ENCODE measurements around the gene AP4M1. TPM values are rescaled to one million over a fixed set of nuclear protein-coding genes. Genes with fewer than 3 reads are reported as not detected.

The AP4M1 gene
- total and polyA plus RNA-seq, 4 donors = 3.3 to 5.5 (median 4.8) TPM

DNA sequence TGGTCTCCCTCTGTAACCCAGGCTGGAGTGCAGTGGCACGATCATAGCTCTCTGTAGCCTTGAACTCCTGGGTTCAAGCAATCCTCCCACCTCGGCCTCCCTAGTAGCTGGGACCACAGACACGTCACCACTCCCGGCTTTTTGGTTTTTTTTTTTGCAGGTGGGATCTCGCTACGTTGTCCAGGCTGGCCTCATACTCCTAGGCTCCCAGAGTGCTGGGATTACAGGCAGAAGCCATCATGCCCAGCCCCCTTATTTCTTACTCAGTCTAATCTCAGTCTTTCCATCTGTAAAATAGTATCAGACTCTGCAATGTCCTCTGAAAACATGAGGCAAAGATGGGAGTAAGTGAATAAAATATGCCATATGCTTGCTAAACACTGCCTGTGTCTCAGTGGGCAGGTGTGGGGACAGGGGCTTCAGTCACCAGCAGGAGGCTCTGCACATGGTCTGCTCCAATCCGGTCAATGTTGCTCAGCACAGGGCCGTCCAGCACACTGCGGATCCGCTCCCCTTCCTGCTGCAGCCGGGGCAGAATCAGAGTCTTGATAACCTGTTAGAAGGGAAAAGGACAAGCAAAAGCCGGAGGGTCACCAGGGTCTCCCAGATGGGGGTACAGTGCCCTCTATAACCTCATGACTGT lies 8.2 kb downstream of the AP4M1 start:
- whole genome bisulfite sequencing = 87% methylated on average over 12 of the region's 12 CpGs
- no peaks in the 10 kb centered on the region for H3K9me3 ChIP-seq (ENCODE audit: control insufficient read depth in 4 of 4, low read length in 3 of 4)
- no peak for TF ChIP-seq GABPA (IDR thresholded peaks at IDR 0.05 in 1 of 2, conservative IDR thresholded peaks at IDR 0.05 in 1 of 2)
- TF ChIP-seq, protein P1, sequence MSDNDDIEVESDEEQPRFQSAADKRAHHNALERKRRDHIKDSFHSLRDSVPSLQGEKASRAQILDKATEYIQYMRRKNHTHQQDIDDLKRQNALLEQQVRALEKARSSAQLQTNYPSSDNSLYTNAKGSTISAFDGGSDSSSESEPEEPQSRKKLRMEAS (IDR thresholded peaks at IDR 0.05) = no peak
- TF ChIP-seq HNF4G (IDR thresholded peaks at IDR 0.05) = no peak
- TF ChIP-seq, protein P2, sequence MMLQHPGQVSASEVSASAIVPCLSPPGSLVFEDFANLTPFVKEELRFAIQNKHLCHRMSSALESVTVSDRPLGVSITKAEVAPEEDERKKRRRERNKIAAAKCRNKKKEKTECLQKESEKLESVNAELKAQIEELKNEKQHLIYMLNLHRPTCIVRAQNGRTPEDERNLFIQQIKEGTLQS (IDR thresholded peaks at IDR 0.05) = no peak
- no peak for TF ChIP-seq JUND (IDR thresholded peaks at IDR 0.05)
- no peak for TF ChIP-seq EGR1 (IDR thresholded peaks at IDR 0.05; ENCODE audit: low read depth in 2 of 2)
- no peak for TF ChIP-seq RXRA (IDR thresholded peaks at IDR 0.05)
- TF ChIP-seq YY1 (IDR thresholded peaks at IDR 0.05) = no peak
- TF ChIP-seq HNF4A (conservative IDR thresholded peaks at IDR 0.05) = no peak
- TF ChIP-seq SP1 (IDR thresholded peaks at IDR 0.05) = no peak
- TF ChIP-seq FOXA2 (IDR thresholded peaks at IDR 0.05) = no peak
- TF ChIP-seq, protein P3, sequence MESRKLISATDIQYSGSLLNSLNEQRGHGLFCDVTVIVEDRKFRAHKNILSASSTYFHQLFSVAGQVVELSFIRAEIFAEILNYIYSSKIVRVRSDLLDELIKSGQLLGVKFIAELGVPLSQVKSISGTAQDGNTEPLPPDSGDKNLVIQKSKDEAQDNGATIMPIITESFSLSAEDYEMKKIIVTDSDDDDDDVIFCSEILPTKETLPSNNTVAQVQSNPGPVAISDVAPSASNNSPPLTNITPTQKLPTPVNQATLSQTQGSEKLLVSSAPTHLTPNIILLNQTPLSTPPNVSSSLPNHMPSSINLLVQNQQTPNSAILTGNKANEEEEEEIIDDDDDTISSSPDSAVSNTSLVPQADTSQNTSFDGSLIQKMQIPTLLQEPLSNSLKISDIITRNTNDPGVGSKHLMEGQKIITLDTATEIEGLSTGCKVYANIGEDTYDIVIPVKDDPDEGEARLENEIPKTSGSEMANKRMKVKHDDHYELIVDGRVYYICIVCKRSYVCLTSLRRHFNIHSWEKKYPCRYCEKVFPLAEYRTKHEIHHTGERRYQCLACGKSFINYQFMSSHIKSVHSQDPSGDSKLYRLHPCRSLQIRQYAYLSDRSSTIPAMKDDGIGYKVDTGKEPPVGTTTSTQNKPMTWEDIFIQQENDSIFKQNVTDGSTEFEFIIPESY (IDR thresholded peaks at IDR 0.05) = no peak
- TF ChIP-seq RAD21 (IDR thresholded peaks at IDR 0.05) = no peak
- TF ChIP-seq, protein P4, sequence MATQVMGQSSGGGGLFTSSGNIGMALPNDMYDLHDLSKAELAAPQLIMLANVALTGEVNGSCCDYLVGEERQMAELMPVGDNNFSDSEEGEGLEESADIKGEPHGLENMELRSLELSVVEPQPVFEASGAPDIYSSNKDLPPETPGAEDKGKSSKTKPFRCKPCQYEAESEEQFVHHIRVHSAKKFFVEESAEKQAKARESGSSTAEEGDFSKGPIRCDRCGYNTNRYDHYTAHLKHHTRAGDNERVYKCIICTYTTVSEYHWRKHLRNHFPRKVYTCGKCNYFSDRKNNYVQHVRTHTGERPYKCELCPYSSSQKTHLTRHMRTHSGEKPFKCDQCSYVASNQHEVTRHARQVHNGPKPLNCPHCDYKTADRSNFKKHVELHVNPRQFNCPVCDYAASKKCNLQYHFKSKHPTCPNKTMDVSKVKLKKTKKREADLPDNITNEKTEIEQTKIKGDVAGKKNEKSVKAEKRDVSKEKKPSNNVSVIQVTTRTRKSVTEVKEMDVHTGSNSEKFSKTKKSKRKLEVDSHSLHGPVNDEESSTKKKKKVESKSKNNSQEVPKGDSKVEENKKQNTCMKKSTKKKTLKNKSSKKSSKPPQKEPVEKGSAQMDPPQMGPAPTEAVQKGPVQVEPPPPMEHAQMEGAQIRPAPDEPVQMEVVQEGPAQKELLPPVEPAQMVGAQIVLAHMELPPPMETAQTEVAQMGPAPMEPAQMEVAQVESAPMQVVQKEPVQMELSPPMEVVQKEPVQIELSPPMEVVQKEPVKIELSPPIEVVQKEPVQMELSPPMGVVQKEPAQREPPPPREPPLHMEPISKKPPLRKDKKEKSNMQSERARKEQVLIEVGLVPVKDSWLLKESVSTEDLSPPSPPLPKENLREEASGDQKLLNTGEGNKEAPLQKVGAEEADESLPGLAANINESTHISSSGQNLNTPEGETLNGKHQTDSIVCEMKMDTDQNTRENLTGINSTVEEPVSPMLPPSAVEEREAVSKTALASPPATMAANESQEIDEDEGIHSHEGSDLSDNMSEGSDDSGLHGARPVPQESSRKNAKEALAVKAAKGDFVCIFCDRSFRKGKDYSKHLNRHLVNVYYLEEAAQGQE (IDR thresholded peaks at IDR 0.05) = no peak
- peaks cover 3 to 58% (median 25%) of the 10 kb centered on the region in 4 donors for H3K36me3 ChIP-seq (ENCODE audit: control insufficient read depth in 4 of 4, insufficient read depth in 3 of 4, low read depth in 1 of 4, low read length in 3 of 4)
- no peak overlapping the region for H3K9ac ChIP-seq (ENCODE audit: low read depth in 1 of 2, low read length in 2 of 2)
- H3K4me3 ChIP-seq (ENCODE audit: low read depth in 1 of 3, low read length in 3 of 3) = no peak overlapping the region
- no peaks in the 10 kb centered on the region for H3K4me1 ChIP-seq (ENCODE audit: control insufficient read depth in 4 of 4, insufficient read depth in 4 of 4, low read length in 3 of 4)
- H3K27ac ChIP-seq (ENCODE audit: low read depth in 1 of 2, low read length in 2 of 2) = no peak overlapping the region
- DNase-seq (ENCODE audit: low spot score) = no peak
- H3K27me3 ChIP-seq (ENCODE audit: control insufficient read depth in 4 of 4, insufficient read depth in 4 of 4, low read length in 3 of 4) = no peaks in the 10 kb centered on the region

DNA sequence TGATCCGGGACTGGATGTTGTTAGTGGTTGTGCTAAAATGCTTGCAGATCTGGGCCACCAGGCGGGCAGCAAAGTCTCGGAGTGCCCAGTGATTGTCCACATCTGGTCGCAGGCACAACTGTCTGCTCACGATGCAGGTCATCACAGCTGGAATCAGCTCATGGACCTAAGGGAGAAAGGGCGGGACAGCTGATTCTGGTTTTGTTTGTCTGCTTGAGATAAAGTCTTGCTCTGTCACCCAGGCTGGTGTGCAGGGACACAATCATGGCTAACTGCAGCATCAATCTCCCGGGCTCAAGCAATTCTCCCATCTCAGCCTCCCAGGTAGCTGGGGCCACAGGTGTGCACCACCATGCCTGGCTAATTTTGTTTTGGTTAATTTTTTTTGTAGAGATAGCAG lies 9.7 kb downstream of the AP4M1 start:
- H3K9me3 ChIP-seq (ENCODE audit: control insufficient read depth in 4 of 4, low read length in 3 of 4) = no peaks in the 10 kb centered on the region
- H3K4me3 ChIP-seq (ENCODE audit: low read depth in 1 of 3, low read length in 3 of 3) = no peak overlapping the region
- no peaks in the 10 kb centered on the region for H3K4me1 ChIP-seq (ENCODE audit: control insufficient read depth in 4 of 4, insufficient read depth in 4 of 4, low read length in 3 of 4)
- H3K9ac ChIP-seq (ENCODE audit: low read depth in 1 of 2, low read length in 2 of 2) = no peak overlapping the region
- 97% methylated on average over 7 of the region's 7 CpGs for WGBS
- no peaks in the 10 kb centered on the region for H3K27me3 ChIP-seq (ENCODE audit: control insufficient read depth in 4 of 4, insufficient read depth in 4 of 4, low read length in 3 of 4)
- no peak overlapping the region for H3K27ac ChIP-seq (ENCODE audit: low read depth in 1 of 2, low read length in 2 of 2)
- DNase-seq (ENCODE audit: low spot score) = no peak
- peaks cover 3 to 49% (median 23%) of the 10 kb centered on the region in 4 donors for H3K36me3 ChIP-seq (ENCODE audit: control insufficient read depth in 4 of 4, insufficient read depth in 3 of 4, low read depth in 1 of 4, low read length in 3 of 4)
- no peak for TF ChIP-seq FOXA1 (IDR thresholded peaks at IDR 0.05)
- TF ChIP-seq, protein P5, sequence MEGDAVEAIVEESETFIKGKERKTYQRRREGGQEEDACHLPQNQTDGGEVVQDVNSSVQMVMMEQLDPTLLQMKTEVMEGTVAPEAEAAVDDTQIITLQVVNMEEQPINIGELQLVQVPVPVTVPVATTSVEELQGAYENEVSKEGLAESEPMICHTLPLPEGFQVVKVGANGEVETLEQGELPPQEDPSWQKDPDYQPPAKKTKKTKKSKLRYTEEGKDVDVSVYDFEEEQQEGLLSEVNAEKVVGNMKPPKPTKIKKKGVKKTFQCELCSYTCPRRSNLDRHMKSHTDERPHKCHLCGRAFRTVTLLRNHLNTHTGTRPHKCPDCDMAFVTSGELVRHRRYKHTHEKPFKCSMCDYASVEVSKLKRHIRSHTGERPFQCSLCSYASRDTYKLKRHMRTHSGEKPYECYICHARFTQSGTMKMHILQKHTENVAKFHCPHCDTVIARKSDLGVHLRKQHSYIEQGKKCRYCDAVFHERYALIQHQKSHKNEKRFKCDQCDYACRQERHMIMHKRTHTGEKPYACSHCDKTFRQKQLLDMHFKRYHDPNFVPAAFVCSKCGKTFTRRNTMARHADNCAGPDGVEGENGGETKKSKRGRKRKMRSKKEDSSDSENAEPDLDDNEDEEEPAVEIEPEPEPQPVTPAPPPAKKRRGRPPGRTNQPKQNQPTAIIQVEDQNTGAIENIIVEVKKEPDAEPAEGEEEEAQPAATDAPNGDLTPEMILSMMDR (IDR thresholded peaks at IDR 0.05; ENCODE audit: low read depth, low read length, missing input control) = no peak
- TF ChIP-seq, protein P3 (IDR thresholded peaks at IDR 0.05) = no peak
- no peak for TF ChIP-seq YY1 (IDR thresholded peaks at IDR 0.05)
- TF ChIP-seq RAD21 (IDR thresholded peaks at IDR 0.05) = no peak
- TF ChIP-seq FOXA2 (IDR thresholded peaks at IDR 0.05) = no peak
- TF ChIP-seq, protein P4 (IDR thresholded peaks at IDR 0.05) = no peak
- TF ChIP-seq HNF4A (conservative IDR thresholded peaks at IDR 0.05) = no peak
- TF ChIP-seq HNF4G (IDR thresholded peaks at IDR 0.05) = no peak
- TF ChIP-seq, protein P2 (IDR thresholded peaks at IDR 0.05) = no peak
- TF ChIP-seq, protein P1 (IDR thresholded peaks at IDR 0.05) = no peak
